Mesodermal cell (in vitro differentiated cells): ENCODE results near the gene DLX4.

ENCODE experiments used
- H3K27ac ChIP-seq: 2 replicates; pipeline ENCODE4 v1.7.0; 2013; ENCODE audit warnings: mild to moderate bottlenecking, low read depth, low read length, moderate library complexity; ENCODE audit not compliant: severe bottlenecking
- H3K36me3 ChIP-seq: 2 replicates; pipeline ENCODE4 v1.7.1; 2013; ENCODE audit warnings: mild to moderate bottlenecking, low read length, moderate library complexity; ENCODE audit not compliant: control insufficient read depth, insufficient read depth
- H3K4me1 ChIP-seq: one replicate; pipeline ENCODE4 v1.7.1; 2013; ENCODE audit warnings: mild to moderate bottlenecking, low read length; ENCODE audit not compliant: insufficient read depth, control insufficient read depth, poor library complexity, severe bottlenecking
- H3K4me3 ChIP-seq: 2 replicates; pipeline ENCODE4 v1.7.0; 2013; ENCODE audit warnings: low read length, control low read depth, mild to moderate bottlenecking; ENCODE audit not compliant: insufficient read depth, poor library complexity, severe bottlenecking; ENCODE audit errors: extremely low read depth
- H3K9me3 ChIP-seq: 2 replicates; pipeline ENCODE4 v1.7.1; 2013; ENCODE audit warnings: mild to moderate bottlenecking, low read length, moderate library complexity; ENCODE audit not compliant: control insufficient read depth
- WGBS, 2 experiments: methylation state at CpG; one replicate each; pipeline ENCODE4 v1.1.5; 2013; ENCODE audit warnings: missing lambda C conversion rate in 2 of 2; ENCODE audit not compliant: insufficient coverage in 2 of 2; 5-methylcytosine and 5-hydroxymethylcytosine counted together

Gene DLX4

DNA sequence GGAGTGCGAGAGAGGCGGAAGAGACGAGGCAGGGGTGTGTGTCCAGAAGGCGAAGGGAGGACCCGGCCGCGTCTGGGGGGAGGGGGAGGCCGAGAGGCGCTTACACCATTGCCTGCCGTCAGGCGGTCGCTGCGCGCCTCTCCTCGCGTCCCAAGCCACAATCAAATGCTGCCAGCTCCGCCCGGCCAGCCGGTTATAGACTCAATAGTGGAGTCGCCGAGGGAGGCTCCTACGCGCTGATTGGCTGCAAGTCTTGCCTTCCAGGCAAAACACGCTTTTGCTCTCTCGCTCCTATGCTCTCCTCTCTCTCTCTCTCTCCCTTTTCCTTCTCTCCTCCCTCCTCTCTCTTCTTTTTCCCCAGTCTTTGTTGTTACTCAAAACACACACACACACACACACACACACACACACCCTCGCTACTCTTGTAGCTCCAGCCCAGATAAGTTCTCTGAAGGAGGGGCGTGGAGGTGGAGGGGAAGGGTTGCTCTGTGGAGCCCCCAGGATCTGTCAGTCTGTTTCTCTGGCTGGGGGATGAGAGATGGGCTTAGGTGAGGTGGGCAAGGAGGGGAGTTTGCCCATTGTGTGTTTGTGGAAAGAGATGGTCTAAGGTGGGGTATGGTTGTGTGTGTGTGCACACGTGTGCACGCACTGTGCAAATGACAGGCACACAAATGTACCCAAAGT, 26.2 kb downstream of the DLX4 start, which contains the start of gene DLX3:
Gene DLX3, minus strand, starts transcription at position 170 of the 684 bp plus-strand sequence. CDS start 226 bp downstream, outside the sequence.
- Histone ChIP-seq H3K4me1 (peaks cover 8% of the 10 kb centered on the region), H3K9me3 (no peaks in the 10 kb centered on the region), H3K36me3 (no peaks in the 10 kb centered on the region), H3K27ac (no peak within 1 kb of the TSS), H3K4me3 (peak within 1 kb of the TSS; percentile 36)
- 0 to 4% methylated on average over 19 to 28 of the region's 29 CpGs for WGBS, 2 experiments

DNA sequence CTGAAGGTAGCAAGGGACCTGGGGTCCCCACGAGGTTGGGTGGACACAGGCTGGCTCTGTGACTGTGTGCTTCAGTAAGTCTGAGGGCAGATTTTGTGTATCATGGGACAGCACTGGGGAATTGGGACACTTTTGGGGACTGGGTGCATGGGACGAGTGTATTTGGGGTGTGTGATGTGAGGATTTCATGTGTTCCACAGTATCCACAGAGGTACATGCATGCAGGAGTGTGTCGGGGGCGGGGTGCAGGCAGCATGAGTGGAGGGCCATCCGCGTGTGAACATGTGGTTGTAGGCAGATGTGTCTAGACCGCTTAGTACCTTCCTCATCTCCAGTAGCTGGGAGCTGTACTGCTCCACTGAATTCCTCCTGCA, 27.1 kb downstream of the DLX4 start:
- WGBS, 2 experiments: 23 to 51% methylated on average over 2 to 7 of the region's 7 CpGs
- H3K9me3 ChIP-seq: no peaks in the 10 kb centered on the region
- peaks cover 8% of the 10 kb centered on the region for H3K4me1 ChIP-seq
- no peak overlapping the region for H3K4me3 ChIP-seq
- no peaks in the 10 kb centered on the region for H3K36me3 ChIP-seq
- H3K27ac ChIP-seq: no peak overlapping the region

DNA sequence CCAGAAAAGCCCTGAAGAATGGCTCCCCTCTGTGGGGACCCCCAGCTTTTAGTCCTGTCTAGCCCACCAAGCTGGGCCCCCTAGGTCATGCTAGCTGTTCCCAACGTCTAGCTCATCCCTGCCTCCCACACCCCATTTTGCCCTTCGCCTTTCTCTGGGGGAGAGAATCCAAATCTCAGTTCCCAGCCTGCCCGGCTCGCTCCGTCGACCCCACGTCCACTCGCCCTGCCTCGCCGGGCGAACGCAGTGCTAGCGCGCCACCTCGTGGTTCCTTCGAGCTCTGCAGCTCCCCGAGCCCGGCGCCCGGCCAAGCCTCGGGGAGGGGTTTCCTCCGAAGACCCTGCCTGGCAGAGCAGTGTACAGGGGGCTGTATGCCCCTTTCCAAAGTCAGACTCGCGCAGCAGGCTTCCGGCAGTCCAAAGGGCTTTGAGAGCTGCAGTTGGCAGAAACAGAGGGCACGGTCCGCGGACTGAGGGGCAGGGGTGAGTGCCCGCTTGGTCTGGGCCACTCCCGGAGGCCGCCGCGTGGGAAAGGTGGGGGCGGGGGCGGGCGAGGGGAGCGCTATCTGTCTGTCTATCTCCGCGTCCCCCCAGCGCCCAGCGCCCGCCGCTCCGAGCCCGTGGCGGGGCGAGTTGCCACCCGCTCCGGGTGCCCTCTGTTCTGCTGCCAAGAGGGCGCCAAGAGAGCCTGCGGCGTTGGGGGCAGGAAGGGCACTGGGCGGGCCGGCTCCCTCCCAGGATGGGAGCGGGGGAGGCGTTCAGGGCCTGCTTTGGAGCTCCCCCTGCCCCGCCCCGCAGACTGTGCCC, 27.7 kb downstream of the DLX4 start:
- WGBS, 2 experiments: 0 to 7% methylated on average over 34 to 48 of the region's 58 CpGs
- Histone ChIP-seq H3K36me3 (no peaks in the 10 kb centered on the region), H3K9me3 (no peaks in the 10 kb centered on the region), H3K4me1 (peaks cover 8% of the 10 kb centered on the region), H3K27ac (no peak overlapping the region), H3K4me3 (peak overlapping the region; percentile 21)

GRCh38 chr17:49997301-49997650, 28.3 kb downstream of the DLX4 start:
- WGBS, 2 experiments: 58 to 65% methylated on average over 5 of the region's 6 CpGs
- Histone ChIP-seq H3K4me3 (peak overlapping the region; percentile 21), H3K4me1 (peaks cover 8% of the 10 kb centered on the region), H3K9me3 (no peaks in the 10 kb centered on the region), H3K27ac (no peak overlapping the region), H3K36me3 (no peaks in the 10 kb centered on the region)

DNA sequence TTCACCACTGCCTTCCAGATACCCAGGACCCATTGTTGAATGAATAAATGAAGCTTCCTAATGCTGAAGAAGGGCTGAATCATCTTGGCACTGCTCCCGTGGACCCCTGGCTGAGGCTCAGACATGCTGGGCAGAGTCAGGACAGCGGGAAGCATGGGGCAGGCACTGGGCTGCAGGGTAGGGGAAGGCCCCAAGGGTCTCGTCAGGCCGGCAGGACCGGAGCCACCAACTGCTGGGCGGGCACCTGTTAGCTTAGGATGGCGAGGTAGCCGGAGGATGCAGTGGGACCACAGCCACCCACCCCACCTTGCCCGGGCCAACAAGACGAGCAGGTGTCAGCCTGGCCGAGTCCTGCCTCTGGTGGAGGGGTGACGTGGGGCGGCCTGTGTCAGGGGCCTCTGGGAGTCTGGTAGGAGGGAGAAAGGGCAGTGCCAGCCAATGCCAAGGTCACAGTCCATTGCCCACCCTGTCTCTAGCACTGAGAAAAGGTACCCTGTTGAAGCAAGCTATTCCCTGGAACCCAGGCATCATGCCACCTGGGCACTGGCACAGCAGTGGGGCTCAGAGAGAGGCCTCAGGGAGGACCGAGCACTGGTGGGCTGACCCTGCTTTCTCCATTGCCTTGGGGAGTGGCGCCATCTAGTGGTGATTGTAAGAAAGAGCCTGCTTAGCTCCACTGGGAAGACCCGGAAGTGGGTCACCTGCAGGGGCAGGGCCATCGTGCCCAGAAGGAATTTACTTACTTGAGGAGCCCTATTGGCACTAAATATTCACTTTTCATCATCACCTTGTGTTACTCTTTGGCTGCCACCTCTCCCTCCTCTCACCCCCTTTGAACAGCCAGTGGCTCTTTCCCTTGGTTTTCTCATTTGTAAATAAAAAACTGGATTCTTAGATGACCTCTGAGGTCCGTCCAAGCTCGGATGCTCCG, 29.0 kb downstream of the DLX4 start:
- no peak overlapping the region for H3K27ac ChIP-seq
- 59 to 63% methylated on average over 17 to 19 of the region's 20 CpGs for WGBS, 2 experiments
- no peak overlapping the region for H3K4me3 ChIP-seq
- peaks cover 8% of the 10 kb centered on the region for H3K4me1 ChIP-seq
- H3K9me3 ChIP-seq: no peaks in the 10 kb centered on the region
- no peaks in the 10 kb centered on the region for H3K36me3 ChIP-seq

DNA sequence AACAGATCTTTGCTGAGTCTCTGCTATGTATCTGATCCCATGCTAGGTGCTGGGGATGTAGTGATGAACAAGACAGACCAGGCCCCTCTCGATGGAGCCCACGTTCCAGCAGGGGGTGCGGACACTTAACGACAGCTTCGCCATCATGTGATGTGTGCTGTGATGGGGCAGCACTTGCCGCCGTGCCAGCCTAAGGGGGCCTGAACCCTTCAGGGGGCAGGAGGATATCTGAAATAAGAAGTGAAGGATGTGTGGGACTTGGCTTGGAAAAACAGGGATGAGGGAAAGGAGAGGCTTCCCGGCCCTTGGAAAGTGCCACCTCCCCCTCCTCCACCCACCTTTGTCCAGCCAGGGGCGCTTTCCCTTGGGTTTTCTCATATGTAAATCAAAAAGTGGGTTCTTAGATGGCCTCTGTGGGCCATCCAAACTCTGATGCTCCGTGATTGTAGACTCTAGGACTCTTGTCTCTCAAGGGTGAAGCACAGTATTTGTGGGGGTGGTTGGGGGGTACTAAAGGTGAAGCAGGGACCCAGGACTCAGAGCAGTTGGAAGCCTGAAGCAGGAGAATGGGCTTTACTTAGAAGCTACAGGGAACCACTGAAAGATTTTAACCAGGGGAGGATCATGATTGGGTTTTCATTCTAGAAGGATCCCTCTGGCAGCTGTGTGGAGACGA, 30.0 kb downstream of the DLX4 start:
- Histone ChIP-seq H3K36me3 (no peaks in the 10 kb centered on the region), H3K4me3 (no peak overlapping the region), H3K4me1 (peaks cover 6% of the 10 kb centered on the region), H3K9me3 (no peaks in the 10 kb centered on the region), H3K27ac (no peak overlapping the region)
- 64 to 74% methylated on average over 1 to 9 of the region's 11 CpGs for WGBS, 2 experiments

DNA sequence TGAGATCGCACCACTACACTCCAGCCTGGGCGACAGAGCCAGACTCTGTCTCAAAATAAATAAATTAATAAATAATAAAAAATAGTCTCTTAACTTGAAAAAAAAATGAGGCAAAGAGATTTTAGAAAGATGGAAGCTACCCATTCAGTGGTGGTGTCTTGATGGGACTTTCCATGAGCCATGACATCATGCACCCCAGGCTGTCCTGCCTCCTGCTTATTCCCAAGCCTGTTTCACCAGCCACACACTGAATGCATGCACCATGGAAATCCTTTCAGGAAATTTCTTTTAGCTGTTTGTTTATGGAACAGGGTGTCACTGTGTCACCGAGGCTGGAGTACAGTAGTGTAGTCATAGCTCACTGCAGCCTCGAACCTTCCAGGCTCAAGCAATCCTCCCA, 34.9 kb downstream of the DLX4 start:
- Histone ChIP-seq H3K27ac (no peak overlapping the region), H3K4me1 (no peaks in the 10 kb centered on the region), H3K9me3 (peaks cover 3% of the 10 kb centered on the region), H3K4me3 (no peak overlapping the region), H3K36me3 (no peaks in the 10 kb centered on the region)
- WGBS, 2 experiments: 86% methylated on average over 1 of the region's 4 CpGs; no CpG with 5 or more reads in 1 of the 2 experiments

- no peaks in the 10 kb centered on the region for H3K36me3 ChIP-seq
- H3K4me3 ChIP-seq: no peak overlapping the region
- no peak overlapping the region for H3K27ac ChIP-seq
- 86 to 91% methylated on average over 2 of the region's 2 CpGs for WGBS, 2 experiments
- H3K9me3 ChIP-seq: peaks cover 14% of the 10 kb centered on the region
- H3K4me1 ChIP-seq: no peaks in the 10 kb centered on the region
These were observed 40.3 kb downstream of the DLX4 start for GRCh38 chr17:50009282-50009681.

GRCh38 chr17:50013079-50013478, 44.1 kb downstream of the DLX4 start:
- WGBS, 2 experiments: 83 to 100% methylated on average over 1 of the region's 2 CpGs
- H3K36me3 ChIP-seq: no peaks in the 10 kb centered on the region
- H3K4me1 ChIP-seq: no peaks in the 10 kb centered on the region
- H3K27ac ChIP-seq: no peak overlapping the region
- H3K9me3 ChIP-seq: peaks cover 17% of the 10 kb centered on the region
- H3K4me3 ChIP-seq: no peak overlapping the region

DNA sequence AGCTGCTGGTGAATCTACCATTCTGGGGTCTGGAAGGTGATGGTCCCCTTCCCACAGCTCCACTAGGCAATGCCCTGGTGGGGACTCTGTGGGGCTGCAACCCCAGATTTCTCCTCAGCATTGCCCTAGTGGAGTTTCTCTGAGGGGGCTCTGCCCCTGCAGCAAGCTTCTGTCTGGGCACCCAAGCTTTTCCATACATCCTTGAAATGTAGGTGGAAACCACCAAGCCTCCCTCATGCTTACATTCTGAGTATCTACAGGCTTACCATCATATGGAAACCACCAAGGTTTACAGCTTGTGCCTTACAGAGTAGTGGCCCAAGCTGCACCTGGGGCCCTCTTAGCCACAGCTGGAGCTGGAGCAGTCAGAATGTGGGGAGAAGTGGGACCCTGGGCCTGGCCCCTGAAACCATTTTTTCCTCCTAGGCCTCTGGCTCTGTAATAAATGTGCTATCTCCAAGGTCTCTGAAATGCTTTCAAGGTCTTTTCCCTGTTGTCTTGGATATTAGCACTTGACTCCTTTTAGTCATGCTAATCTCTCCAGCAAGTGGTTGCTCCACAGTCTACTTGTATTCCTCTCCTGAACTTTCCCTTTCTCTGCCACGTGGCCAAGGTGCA, 45.6 kb downstream of the DLX4 start:
- Histone ChIP-seq H3K9me3 (peaks cover 12% of the 10 kb centered on the region), H3K4me1 (no peaks in the 10 kb centered on the region), H3K4me3 (no peak overlapping the region), H3K27ac (no peak overlapping the region), H3K36me3 (no peaks in the 10 kb centered on the region)
- WGBS, 2 experiments: 0 to 20% methylated on average over 1 of the region's 1 CpG
